Measurements from ENCODE around the gene ARHGAP19.
"Not testable (repeated sequence)": the region's sequence is repeated elsewhere in the genome, so short reads cannot be mapped to it uniquely, and the experiment has no call there.

ARHGAP19 gene

DNA sequence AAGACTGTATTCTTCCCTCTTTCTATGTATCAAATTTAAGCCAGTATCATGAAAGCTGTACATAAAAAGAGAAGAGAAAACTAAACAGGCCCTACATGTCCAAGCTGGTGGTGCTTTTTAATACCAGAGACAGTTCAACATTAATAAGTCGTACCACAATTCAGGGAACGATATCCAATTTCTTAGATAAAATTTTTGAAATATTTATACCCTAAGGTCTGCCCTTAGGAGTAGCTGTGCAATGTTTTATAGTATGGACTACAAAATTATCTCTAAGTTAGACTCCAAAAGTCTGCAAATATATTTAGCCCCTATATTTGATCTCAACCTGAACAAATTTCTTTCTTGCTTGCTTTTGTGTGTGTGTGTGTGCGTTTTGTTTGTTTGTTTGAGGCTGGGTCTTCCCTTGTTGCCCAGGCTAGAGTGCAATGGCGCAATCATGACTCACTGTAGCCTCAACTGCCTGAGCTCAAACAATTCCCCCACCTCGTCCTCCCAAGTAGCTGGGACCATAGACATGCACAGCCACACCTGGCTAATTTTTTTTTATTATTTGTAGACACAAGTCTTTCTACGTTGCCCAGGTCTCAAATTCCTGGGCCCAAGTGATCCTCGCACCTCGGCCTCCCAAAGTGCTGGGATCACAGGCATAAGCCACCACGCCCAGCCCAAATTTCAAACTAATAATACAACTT lies 13.2 kb downstream of the ARHGAP19 start:
- no peak for DNase-seq

DNA sequence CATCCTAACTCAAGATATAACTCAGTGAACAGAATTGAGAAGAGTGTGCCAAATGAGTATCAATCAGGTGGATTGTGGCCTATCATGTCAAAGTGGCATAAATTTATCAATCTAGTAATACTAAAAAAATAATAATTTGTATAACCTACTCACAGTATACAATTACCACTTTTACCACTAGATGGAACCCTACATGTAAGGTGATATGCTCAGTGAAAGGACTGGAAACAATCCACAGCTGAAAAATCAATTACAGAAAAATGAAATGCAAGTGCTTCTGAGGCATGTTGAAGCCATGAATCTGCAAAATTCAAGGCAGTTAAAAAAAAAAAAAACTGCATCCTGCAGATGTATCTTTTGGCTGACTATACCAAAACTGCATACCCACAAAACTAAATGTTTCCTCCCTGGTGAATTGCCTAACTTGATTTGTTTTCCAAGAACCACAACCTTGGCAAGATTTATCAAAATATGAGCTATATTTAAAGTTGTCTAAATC lies 13.9 kb downstream of the ARHGAP19 start:
- DNase-seq: peak in 1 of 5 donors; percentile 42

DNA sequence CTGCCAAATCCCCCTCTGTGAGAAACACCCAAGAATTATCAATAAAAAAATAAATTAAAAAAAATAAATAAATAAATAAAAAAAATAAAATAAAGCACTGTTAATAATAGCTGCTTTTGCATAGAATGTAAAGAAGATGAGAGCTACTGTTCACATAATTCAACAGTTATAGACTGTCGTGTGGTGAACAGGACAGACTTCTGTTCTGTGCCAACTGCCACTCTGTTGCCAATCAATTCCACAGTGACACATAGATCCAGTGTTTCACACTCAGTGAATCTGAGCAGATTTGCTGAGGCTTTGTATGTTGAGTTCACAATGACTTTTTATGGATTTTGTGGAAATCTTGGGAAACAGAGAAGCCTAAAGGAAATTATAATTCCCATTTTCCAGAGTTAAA lies 14.9 kb downstream of the ARHGAP19 start:
- no peak for DNase-seq

DNA sequence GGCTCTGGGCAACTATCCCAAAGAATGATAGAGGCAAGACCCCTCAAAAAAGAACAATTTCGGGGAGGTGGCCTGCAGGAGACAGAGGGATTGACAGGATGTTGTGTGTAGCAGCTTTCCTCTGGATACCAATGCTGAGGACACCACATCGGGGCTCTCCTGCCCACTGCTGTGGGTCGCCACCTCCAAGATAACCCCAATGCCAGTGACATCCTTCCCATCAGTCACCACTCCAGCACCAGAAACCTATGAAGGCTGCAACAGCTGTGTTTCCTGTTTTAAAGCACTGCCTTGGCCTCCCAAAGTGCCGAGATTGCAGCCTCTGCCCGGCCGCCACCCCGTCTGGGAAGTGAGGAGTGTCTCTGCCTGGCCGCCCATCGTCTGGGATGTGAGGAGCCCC lies 17.6 kb downstream of the ARHGAP19 start:
- DNase-seq: no peak

DNA sequence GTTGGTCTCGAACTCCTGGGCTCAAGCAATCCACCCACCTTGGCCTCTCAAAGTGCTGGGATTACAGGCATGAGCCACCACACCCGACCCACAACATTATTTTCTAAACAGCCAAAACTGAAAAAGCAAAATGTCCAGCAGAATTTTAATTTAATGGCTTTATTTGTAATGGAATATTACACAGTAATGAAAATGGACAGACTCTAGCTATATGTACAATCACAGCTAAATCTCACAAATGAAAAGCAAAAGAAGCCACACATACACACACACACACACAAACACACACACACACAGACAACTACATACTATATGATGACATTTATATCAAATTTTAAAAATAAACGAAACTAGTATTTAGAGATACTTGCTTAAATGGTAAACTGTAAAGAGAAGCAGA lies 18.7 kb downstream of the ARHGAP19 start:
- no peak for DNase-seq

DNA sequence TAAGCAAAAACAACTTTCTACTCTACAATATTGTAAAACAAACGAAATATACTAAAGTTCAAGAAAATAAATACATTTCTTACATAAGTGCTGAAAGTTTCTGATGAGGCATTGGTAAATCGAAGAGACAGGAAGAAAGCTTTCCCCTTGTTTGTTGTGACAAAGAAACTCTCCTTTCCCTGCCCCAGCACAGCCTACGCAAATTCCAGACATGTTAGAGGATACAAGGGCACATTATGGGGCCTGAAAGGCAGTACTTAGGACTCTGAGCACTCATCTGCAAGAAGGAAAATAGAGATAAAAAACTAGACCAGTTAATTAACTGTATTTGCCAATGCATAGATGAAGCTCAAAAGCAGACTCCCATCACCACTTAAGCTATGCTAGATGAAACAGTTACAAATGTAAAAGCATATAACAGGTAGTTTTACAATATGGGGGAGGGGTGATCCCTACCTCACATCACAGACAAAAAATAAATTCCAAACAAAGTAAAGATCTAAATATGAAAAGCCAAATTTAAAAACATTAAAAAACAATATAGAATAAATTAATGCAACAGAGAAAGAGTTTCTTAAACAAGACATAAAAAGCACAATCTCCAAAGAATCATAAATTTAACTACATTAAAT lies 21.8 kb downstream of the ARHGAP19 start:
- no peak for DNase-seq

DNA sequence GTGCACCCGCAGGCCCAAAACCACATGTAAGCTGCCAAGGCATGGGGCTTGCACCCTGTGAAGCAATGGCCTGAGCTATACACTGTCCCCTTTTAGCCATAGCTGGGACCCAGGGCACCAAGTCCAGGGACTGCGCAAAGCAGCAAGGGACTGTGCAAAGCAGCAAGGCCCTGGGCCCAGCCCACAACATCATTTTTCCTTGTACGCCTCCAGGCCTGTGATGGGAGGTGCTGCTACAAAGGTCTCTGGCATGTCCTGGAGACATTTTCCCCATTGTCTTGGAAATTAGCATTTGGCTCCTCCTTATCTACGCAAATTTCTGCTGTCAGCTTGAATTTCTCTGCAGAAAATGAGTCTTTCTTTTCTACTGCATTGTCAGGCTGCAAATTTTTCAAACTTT lies 24.8 kb downstream of the ARHGAP19 start:
- DNase-seq: no peak

DNA sequence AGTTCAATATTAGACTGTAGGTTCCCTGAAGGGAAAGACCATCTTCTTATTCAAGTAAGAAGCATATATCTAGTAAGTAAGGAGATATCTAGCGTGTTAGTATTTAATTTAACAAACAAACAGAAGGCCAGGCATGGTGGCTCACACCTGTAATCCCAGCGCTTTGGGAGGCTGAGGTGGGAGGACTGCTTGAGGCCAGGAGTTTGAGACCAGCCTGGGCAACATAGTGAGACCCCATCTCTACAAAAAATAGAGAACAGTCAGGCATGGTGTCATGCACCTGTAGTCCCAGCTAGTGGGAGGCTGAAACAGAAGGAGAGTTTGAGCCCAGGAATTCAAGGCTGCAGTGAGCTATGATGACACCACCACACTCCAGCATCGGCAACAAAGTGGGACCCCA lies 27.3 kb downstream of the ARHGAP19 start:
- not testable (repeated sequence) for DNase-seq

DNA sequence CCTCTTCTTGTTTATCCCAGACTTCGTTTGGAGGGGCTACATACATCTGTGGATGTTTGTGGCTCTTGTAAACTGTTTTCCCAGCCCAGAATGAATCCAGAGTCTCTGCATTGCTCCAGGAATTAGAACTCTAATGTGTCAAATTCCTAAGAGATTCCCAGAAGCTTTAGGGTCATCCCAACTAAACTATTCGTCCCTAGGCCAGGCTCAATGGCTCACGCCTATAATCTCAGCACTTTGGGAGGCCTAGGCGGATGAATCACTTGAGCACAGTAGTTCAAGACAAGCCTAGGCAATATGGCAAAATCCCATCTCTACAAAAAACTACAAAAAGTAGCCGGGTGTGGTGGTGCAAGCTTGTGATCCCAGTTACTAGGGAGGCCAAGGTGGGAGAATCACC lies 28.5 kb downstream of the ARHGAP19 start:
- DNase-seq: no peak

DNA sequence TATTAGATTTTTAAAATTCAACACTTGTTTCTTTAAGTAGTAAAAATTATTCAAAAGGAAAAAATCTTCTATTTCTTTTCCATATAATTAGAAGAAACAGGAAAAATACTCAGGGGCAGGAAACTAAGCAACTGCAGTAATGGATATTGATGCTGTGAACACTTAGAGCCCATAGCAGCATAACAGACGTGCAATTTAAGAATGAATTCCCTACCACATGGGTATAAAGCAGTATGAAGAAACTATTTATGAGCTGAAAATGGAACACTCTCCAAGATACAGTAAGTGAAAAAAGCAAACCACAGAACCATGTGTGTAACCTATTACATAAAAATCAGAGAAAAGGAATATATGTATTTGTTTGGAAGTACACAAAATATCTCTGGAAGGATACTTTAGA lies 30.8 kb downstream of the ARHGAP19 start:
- DNase-seq: no peak

DNA sequence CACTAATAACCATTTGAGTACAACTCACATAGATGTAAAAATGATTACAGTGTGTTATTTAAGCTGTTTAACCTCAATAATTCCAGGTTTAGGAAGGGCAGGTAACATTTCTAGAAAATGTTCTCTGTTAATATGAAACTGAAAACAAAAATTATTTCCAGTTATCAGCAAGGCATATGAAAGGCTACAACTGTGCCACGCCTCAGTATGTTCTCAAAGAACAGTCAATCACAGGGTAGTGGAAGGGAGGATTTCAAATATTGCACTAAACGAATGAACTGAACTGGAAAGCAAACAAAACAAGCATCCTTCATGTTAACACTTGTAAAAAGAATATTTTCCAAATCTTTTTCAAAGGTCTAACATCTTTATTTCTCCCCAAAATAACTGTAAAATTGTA lies 31.3 kb downstream of the ARHGAP19 start:
- DNase-seq: no peak

DNA sequence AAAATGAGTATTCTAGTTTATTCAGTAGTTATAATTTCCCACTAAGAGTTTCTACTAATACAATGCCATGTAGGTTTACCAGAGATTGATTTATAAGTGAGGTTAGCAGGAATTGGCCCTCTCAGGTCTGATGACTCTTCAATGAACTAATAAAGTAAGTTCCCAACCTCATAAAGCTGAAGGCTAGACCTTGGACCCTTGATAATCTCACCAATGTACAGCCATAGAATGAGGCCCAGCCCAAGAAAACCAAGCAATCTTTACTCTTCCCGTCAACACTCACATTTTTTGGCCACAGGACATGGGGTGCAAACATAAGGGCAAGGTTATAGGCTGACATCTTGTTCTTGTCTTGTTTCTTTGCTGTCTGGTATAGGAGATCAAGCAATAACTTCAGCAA lies 33.3 kb downstream of the ARHGAP19 start:
- no peak for DNase-seq

DNA sequence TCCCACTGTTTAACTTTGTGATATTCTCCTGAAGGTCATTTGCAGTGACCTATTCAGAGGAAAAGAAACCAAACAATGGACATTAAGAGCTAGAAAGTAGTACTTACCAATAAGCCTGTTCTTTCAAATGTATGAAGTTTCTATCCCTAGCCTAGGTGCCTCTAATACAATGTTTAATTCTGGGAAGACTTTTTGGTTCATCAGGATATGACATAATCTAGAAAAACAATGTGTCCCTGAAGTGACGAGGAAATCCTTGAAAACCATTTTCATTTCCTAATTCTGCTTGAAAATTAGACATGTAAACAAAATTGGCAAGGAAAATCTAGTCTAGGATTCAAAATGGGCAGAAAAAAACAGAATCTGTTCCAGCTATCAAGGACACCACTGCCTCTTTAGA lies 36.1 kb downstream of the ARHGAP19 start:
- no peak for DNase-seq

DNA sequence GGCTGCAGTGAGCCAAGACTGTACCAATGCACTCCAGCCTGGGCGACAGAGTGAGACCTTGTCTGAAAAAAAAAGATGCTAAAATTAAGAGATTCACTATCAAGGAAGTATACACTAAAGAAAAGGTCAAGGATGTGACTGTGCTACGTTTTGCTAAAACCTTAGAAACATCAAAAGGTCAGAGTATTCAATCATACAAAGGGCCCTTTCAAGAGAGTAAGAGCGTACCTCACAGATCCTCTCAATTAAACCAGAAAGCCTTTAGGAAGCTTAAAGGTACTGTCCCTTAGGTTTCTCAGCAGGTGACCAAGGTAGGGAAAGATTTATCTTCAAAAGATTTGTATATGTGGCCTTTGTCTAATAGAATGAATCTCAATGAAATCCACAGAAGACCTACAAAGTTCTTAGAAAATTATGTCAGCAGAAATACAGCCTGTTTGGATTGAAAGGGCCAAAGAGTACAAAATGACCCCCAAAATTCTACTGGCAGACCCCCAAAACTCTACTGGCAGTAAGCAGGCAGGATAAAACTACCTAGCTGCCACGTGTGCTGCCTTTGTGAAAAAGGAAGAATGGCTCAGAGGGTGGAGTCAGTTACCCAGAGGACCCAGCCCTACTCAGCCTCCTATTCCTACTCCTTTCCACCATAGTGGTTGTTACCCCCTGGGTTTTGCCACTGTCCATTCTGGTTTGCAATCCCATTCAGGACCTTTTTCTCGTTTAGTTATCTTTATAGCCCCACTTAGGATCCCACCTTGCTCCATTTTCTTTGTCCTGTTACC lies 36.7 kb downstream of the ARHGAP19 start:
- DNase-seq: no peak

DNA sequence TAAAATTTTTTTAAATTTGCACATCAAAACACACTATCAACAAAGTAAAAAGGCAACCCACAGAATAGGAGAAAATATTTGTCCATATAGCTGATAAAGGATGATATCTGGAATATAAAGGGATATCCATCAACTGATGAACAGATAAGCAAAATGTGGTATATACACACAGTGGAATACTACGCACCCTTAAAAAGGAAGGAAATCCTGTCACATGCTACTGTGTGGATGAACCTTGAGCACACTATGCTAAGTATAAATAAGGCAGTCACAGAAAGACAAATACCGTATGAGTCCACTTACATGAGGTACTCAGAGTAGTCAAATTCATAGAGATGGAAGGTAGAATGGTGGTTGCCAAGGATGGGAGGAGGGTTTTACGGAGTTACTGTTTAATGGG lies 37.7 kb downstream of the ARHGAP19 start:
- DNase-seq: no peak

DNA sequence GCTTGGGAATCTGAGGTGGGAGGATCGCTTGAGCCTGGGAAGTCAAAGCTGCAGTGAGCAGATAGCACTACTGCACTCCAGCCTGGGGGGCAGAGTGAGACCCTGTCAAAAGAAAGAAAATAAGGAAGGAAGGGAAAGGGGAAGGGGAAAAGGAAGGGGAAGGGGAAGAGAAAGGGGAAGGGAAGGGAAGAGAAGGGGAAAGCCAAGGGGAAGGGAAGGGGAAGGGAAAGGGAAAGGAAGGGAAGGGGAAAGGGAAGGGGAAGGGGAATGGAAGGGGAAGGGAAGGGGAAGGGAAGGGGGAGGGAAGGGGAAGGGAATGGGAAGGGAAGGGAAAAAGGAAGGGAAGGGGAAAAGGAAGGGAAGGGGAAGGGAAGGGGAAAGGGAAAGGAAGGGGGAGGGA lies 41.5 kb downstream of the ARHGAP19 start:
- no peak for DNase-seq

DNA sequence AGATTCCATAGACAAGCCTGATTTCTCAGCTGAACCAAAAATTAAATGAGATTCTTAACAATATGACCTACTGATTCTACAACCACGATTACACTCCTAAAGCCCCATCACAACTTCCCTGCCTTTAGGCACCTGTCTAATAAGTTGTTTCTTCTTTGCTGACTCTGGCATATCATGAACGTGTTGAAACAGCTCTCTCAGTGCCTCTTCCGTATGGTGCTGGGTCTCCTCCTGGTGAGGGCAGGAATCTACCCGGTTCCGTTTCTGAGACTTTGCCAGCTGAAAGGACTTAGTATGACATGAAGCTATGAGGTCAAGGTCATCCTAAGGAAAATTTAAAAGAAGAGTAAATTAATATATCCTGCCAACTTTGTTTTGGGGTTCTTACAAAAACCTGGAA lies 48.6 kb downstream of the ARHGAP19 start:
- DNase-seq: no peak

DNA sequence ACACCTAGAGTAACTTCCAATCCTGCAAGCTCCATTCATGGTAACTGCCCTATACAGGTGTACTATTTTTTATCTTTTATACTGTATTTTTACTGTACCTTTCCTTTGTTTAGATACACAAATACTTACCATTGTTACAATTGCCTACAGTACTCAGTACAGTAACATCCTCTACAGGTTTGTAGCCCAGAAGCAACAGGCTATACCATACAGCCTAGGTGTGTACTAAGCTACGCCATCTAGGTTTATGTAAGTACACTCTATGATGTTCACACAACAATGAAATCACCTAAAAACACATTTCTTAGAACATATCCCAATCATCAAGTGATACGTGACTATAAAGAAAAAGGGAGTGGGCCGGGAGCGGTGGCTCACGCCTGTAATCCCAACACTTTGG lies 53.6 kb downstream of the ARHGAP19 start:
- no peak for DNase-seq

DNA sequence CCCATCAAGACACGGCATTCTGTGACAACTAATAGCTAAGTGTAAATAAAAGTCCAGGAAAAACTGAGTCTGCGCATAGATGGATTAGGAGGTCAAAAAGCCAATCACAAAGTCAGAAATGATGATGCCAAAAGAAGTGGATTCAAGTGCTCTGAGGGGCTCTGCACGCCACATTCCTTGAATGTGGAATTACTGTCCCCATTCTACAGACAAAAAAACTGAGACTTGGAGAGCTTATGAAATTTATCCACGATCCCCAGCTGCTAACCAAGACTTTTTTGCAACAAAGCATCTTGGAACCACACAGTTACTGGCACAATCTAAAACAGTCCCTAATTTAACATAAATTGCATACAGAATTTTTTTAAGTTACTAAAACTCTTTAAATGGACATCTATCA lies 57.1 kb downstream of the ARHGAP19 start:
- no peak for DNase-seq

DNA sequence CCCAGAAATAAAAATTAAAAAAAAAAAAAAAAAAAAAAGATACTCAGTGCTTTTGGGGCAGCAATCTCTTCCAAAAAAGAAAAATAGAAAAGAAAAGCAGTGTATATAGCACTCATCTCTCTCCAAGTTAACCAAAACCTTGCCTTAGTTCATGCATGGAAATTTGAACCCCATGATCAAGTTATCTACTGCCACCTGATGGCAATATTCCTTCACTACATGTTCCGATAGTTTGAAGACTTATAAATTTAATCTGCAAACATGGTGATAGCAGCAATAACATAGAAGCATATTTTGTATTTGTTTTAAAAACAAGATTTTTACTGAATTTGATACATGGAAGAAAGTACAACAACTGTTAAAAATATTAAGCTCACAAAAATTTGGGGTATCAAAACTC lies 58.0 kb downstream of the ARHGAP19 start:
- DNase-seq: peak in 1 of 5 donors; percentile 40

DNA sequence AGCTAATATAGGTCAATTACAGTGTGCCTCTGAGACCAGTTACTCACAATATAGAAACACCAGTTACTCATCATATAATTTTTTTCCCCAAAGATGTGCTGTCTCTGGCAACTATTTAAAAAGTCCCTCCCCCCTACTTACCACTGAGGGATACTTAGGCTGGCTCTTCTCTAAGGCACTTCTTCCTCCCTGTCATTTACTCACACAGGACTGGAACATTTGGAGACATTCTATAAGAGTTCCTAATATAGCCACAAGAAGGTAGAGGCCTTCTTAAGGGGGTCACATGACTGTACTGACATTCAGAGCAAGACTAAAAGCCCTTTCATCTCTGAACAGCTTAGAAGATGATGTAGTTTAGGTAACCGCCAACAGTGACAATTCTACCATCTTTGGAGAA lies 62.3 kb downstream of the ARHGAP19 start:
- DNase-seq: peak in 1 of 5 donors; percentile 42

DNA sequence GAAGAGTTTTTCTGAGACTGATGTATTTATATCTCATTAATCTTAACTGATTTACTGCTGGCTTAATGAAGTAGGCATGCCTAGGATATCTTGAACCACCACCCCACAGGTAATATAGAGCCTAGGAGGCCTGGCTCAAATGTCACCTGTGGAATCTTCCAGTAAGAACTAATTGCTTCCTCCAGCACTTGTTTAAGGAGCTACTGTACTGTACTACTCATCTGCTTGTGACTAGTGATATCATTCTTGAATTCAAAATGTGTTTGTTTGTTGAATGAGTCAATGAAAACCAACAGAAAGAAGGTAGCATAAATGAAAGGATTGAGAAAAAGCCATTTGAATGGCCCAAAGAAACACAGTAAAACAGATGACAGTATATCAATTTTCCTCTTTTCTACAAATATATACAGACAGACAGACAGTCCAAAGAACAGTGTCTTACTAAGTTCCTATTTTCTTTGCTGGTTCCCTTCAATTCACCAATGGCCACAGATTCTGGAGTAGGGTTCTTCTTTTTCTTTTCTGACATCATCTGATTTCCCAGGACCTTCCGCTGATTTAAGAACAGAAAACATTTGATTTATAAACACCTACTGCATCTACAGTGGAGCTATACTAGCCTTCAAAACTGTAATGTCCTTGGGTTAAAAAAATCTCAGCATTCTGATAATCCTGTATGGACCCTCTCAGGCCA lies 63.0 kb downstream of the ARHGAP19 start:
- no peak for DNase-seq

DNA sequence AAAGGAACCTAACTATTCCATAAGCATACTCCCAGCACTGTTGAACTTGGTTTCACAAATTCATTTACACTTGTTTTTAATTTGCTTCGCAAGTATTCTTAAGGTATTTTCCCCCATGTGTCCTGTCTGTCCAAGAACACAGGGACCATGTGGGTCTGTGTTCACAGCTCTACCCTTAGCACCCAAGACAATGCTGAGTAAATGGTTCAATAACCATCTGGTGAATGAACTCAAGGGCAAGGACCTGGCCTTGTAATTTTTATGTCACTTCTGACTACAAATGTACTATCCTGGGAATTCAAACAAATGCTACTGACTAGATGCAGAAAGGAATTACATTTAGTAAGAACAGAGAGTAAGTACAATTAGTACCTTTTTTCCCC lies 63.7 kb downstream of the ARHGAP19 start:
- DNase-seq: no peak
